HG03280 (cell line): ENCODE results near the gene GJE1.
A peak's percentile ranks its signal among the peaks of the same experiment; 100 is the strongest.
"Not testable (repeated sequence)": the region's sequence is repeated elsewhere in the genome, so short reads cannot be mapped to it uniquely, and the experiment has no call there.

ENCODE experiments used
- ATAC-seq: cut with Tn5 transposase; IDR thresholded peaks from one replicate; pipeline ENCODE4 v1.9.1; 2021; ENCODE audit warnings: mild to moderate bottlenecking, moderate library complexity; ENCODE audit not compliant: unreplicated experiment

The GJE1 gene, protein sequence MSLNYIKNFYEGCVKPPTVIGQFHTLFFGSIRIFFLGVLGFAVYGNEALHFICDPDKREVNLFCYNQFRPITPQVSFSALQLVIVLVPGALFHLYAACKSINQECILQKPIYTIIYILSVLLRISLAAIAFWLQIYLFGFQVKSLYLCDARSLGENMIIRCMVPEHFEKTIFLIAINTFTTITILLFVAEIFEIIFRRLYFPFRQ

DNA sequence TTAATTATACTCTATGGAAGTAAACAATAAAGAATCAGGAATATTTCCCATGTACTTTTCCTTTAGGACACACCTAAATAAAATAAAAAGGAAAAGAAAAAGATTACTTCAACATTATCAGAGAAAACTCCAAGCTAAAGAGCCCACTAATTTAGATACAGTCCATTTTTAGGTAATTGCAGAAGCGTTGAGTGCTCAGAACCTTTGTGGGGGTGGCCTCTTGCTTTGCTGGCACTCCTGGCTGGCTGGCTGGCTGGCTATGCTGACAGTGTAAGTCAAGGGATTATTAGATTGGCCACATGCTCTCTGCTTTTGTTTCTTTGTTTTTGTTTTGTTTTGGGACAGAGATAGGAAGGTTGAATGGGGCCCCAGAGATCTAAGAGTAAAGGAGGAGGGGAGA lies at the start of gene GJE1:
TSS of gene GJE1 (plus strand) at position 301 of the 400 bp plus-strand sequence. CDS start 234 bp downstream, outside the sequence.
- ATAC-seq, result no peak

DNA sequence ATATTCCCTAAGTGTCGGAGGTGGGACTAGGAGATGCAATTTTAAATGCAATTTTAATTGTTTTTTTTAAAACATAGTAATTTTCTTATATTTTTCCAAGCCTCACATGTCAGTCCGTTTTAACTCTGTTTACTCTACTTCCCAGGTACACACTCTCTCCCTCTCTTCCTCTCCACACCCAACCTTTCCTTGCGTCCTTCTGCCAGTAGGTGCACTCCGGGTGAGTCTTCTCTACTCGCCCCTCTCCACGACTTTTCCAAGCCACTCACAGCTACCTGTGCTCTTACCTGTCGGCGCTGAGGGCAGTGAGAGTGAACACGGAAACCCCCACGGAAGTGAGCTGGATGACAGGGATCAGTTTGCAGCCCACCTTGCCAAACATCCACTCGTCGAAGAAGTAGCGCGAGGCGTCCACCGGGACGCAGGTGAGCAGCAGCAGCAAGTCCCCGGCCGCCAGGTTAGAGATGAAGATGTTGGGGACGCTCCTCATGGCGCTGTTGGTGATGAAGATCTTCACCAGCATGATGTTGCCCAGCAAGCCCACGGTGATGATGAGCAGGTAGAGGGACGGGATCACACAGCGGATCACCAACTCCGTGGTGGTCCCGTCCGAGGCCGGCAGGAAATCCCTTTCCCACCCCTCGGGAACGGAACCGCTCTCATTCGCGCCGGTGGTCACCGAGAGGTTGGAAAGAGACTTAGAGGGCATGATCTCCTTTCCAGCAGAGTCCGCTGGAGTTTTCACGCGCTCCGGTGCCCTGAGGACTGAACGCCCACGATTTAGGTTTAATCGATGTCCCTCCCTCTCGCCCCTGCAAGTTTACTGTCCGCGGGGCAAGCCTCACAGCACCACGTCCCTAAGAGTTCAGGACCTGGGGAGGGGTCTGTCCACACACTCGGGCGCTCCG lies 44.5 kb upstream of the GJE1 start:
- no peak for ATAC-seq

DNA sequence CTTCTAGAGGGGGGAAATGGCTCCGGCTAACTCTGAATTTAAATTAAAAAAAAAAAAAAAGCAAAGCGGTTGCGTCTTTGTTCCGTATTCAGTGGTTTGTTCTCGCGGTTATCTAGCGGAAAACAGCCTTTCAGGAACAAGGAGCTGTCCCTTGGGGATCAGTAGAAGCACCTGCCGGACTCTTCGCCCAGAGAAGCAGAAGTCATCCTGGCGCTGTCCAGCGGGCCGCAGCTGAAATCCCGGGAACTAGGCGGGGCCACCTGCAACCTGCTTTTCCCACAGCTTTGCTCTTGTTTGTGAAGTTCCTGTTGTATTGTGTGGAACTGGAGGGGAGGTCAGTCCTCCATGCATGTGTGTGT lies 43.9 kb upstream of the GJE1 start:
- no peak for ATAC-seq

DNA sequence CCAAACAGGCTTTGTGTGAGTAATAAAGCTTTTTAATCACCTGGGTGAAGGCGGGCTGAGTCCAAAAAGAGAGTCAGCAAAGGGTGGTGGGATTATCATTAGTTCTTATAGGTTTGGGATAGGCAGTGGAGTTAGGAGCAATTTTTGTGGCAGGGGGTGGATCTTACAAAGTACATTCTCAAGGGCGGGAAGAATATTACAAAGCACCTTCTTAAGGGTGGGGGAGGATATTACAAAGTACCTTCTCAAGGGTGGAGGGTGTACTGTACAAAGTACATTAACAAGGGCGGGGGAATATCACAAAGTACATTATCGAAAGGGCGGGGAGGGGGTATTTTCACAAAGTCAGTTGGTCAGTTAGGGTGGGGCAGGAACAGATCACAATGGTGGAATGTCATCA lies 27.9 kb upstream of the GJE1 start:
- ATAC-seq, result not testable (repeated sequence)

DNA sequence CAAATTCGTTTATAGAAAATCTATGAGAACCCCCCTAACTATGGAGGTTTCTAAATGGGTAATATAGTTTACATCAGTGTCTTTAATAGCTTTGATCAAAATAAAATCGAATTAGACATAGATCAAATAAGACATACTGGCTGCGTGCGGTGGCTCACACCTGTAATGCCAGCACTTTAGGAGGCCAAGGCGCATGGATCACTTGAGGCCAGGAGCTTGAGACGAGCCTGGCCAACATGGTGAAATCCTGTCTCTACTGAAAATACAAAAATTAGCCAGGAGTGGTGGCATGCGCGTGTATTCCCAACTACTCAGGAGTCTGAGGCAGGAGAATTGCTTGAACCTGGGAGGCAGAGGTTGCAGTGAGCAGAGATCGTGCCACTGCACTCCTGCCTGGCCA lies 21.9 kb upstream of the GJE1 start:
- not testable (repeated sequence) for ATAC-seq

DNA sequence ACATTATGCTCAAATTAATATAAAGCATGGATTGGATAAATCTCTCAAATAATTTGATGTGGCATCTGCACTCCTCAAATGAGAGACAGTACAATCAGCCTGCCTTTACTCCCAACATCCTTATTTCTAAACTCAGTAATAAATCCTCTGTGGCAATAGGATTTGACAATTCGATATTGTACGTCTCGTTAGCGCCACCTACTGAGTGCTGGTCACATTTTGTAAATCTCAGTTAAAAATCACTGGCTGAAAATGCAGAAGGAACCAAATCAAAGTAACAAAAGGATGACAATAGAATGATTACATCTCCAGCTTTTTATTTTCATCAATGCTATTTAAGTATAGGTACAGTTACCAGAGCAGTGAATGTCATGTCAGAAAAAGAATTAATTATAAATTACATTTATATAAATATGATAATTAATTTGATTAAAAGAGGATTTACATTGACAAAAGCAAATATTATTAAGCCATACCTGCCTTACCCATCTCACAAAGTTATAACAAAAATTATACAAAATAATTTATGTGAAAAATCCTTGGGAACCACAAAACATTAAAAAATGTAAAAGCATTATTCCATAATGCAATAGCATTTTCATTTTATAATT lies 20.2 kb upstream of the GJE1 start:
- ATAC-seq, result peak; percentile 68

DNA sequence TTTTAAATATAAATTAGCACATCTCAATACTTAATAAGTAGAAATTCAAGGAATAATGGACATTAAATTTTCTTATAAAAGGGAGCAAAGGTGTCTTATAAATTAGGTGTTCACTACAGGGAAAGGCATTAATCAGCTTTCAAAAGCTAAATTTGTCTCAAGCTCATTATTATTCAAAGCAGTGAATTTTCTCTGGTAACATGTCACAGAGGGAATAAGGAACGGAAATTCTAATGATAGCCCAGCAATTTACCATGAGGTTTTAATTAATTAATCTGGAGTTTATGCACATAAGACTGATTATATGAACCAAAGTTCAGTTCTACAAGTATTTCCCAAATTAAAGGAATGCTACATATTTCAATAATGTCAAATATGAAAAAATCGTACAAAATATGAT lies 15.4 kb upstream of the GJE1 start:
- no peak for ATAC-seq

DNA sequence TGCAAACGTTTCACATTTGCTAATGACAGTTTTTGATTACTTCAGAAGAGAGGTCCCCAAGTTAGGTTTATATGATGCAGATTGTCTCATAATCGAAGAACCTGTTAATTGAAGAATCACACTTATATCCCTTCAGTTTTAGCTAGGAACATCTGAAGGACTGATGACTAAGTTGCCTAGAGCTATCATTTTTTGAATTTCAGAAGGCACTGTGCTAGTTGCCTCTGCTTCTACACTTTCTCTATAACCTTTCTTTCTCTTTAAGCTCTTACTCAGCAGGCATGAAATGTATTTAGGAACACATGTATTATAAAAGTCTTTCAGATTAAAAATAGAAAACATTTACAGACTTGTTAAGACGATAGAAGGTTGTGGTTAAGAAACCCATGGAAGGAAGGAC lies 14.4 kb upstream of the GJE1 start:
- ATAC-seq, result no peak

DNA sequence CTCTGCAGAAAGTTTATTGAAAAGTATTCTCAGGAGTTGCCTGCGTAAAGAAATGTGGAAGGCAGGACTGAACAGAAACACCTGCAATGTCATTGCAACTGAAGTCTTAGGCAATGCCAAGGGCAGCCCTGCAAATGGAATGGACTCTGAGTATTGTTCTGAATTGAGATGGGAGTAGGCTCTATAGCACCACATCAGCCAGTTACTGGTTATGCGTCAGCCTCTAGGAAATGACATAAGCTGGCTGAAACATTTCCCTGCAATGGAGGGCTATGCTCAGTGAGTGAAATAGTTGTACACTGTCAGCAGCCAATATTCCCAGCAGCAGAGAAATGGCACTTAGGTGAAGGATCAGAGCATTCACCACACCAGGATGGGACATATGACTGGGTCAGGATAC lies 13.8 kb upstream of the GJE1 start:
- ATAC-seq, result no peak

DNA sequence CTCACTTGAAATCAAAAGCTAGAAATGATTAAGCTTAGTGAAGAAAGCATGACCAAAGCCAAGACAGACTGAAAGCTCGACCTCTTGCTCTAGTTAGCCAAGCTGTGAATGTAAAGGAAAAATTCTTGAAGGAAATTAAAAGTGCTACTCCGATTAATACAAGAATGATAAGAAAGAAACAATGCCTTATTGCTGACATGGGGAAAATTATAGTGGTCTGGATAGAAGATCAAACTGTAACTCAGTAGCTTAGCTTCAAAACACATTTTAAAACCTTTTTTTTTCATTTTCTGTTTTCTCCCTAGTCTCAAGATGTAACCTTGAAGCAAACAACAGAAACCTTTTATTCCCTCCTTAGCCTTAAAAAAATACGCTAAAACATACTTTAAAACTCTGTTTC lies 11.4 kb upstream of the GJE1 start:
- ATAC-seq, result no peak

DNA sequence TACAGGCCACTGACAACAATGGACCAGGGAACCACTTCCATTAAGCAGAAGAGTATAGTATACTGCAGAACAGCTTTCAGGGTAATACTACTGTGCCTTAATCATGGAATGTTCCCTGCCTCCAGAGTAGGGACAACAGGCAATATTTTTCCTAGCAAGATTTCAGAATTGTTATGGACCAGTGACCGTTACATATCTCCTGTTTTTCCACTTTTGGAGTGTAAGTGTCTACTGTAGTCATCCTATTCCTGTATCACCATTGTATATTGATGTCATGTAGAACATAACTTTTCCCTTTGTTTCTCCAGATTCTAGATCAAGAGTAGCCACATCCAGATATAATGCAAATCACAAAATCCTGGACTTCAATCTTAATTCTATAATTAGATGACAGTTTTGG lies 1.9 kb upstream of the GJE1 start:
- no peak for ATAC-seq

DNA sequence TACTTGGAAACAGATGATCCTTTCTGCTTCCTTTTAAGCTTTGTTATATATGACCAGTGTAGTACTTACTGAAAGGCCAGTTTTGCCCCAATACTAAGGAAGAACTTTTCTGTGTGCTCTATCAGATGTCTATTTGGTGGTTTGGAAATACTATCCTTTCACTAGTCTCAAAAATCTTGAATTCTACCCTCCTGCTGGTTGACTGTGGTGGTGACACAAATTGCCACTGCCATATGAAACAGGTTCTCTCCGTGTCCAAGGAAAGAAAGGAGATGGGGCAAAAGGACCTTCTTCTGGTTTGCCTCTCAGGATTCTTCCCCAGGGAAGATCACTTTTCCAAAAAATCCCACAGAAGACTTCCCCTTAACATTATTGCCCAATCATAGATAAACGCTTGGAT lies 6.2 kb downstream of the GJE1 start:
- ATAC-seq, result no peak

DNA sequence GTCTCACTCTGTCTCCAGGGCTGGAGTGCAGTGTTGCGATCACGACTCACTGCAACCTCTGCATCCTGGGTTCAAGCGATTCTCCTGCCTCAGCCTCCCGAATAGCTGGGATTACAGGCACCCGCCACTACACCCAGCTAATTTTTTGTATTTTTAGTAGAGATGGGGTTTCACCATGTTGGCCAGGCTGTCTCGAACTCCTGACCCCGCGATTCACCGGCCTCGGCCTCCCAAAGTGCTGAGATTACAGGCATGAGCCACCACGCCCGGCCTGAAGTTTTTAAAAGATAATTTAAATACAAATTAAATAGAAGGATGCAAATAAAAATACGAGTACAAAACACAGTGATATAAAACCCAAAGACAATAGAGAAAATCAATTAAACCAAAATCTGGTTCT lies 8.8 kb downstream of the GJE1 start:
- ATAC-seq, result not testable (repeated sequence)

DNA sequence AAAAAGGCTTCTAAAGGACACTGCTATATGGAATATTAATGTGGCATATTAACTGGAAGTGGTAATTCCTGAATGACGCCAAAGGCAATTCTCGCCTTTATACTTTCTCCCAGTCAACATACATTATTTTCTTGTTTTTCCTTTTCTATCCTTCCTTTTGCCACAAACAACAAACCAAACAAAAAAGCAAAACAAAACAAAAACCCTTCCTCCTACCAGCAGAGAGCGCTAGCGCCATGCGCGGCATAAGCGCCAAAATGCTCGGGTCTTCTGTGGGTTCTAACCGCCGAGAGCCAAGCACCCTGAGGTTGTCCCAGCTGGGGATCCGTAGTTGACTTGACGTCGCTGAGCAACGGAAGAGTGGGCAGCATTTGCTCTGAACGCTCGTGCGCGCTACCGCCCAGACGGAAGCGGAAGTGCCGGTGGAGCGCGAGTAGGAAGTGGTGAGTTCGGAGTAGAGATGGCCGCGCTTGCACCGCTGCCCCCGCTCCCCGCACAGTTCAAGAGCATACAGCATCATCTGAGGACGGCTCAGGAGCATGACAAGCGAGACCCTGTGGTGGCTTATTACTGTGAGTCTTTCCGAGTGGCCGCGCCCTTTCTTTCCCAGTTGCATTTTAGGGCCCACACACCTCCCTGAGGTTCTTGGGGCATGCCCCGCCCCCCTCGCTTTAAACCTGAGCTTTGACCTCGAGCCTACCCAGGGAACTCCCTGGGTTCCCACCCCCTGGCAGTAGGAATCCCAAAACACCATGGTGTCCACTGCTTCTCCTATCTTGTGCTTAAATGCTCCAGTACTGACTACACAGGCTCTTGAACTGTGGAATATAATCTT lies 14.3 kb downstream of the GJE1 start, which contains the start of the genes NMBR and VTA1:
TSS of gene NMBR (minus strand) at position 295 of the 835 bp plus-strand sequence. CDS start 58,464 bp downstream, outside the sequence.
TSS of gene VTA1 (plus strand) at position 436 of the 835 bp plus-strand sequence. CDS start at position 461, 25 bp downstream.
- ATAC-seq, result peak; percentile 99

DNA sequence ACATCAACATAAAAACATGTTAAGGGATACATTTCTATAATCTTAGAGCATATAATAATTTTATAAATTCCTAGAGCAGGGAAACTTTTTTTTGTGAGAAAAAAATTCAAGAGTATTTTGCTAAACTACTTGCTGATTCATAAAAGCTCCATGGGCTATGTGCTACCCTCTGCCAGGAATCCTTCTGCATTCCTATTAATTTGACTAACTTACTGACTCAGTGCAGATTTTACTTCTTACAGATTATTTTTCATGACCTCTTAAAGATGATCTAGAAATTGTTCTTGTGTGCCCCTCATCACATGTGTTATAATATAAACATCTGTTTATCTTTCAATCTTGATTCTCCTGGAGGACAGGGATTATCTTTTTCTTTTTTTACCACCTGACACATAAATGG lies 20.0 kb downstream of the GJE1 start:
- no peak for ATAC-seq

DNA sequence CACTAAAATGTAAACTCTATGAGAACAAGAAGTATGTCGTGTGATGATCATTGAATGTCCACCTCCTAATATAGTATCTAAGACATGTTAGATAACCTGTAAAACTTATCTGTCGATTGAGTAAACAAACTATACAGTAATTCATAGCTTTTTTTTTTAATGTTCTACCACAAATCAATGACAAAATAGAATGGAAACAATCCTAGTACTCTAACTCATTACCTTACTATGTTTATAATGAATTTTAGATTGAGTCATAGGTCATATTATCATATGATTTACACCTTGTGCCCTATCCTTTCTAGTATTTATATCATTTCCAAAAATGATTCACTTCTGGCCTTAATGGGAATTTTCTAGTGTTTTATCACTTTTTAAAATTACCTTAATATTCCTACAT lies 20.5 kb downstream of the GJE1 start:
- ATAC-seq, result no peak

DNA sequence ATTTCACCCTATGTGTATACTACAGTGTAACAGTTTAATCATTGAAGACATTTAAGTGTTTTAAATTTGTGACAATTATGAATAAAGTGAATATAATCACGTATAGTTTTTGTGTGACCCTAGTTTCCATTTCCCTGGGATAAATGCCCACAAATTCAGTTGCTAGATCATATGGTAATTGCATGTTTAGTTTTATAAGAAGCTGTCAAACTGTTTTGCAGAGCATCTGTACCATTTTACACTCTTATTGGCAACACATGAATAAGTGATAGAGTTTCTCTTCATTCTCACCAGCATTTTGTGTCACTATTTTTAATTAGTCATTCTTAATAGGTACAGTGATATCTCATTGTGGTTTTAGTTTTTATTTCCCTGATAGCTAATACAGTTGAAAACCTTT lies 21.6 kb downstream of the GJE1 start:
- no peak for ATAC-seq

DNA sequence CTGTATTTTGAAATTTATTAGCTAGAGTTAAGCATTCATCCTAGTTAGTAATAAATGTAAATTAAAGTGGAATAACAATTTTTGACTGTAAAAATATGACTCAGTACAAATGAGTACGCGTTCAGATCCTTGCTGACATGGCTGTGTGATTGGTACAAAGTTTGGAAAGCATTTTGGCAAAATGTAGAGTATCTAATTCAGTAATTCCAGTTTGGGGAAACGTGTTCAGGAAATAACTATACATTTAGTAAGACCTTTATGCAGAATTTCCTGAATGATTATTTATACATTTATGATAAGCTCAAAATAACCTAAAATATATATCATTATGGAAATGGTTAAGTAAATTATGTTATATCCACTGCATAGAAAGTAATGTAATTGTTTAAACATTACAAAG lies 22.4 kb downstream of the GJE1 start:
- ATAC-seq, result no peak

DNA sequence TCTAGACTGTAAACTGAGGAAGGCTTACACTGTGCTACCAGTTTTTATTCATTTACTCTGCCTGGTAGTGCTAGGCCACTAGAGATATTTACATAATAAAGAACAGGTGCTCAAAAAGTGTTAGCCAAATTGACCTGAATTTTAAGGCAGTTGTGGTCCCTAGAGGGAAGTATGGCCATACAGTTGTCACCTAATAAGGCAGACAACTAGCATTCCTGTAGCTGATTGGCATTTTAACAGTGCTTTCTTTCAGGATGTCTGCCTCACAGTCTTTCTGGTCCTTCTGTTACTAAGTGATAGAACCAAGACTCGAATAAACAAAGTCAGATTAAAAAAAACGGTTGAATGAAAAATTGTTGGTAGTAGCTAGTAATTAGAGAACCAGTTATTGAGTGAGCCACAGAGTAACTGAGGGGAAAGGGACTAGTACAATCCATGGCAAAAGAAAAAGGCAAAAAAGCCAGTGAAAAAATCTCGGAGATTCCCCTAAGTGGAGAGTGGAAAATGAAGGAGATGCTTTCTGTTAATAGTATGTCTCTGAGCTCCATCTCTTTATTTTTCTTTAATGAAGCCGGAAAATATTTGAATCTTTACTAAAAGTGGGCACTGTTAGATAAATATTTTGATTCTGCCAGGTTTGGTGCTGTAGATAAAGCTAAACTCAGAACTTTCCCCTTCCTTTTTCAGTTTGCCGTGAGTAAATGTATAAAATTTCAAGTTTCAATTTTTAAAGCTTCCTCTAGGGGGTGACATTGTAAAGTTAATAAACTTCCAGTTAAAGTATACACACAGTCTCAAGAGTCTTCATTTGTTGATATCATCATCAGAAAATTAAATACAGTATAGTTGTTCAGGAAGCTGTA lies 23.4 kb downstream of the GJE1 start:
- ATAC-seq, result no peak

DNA sequence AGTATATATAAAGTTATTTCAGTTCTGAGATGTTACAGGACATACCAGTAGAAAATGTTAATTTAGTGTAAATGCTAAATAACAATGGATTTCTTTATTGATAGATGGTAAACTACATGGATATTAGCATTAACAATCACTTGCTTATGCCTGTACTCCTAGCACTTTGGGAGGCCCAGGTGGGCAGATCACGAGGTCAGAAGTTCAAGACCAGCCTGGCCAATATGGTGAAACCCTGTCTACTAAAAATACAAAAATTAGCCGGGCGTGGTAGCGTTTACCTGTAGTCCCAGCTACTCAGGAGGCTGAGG lies 24.0 kb downstream of the GJE1 start:
- not testable (repeated sequence) for ATAC-seq
